Calu3 (cell line): Measurements from ENCODE around the gene MGA. TPM values are rescaled to one million over a fixed set of nuclear protein-coding genes. Genes with fewer than 3 reads are reported as not detected.

Experiments used
- BruUV-seq: library from RNA; stranded (reverse); fragments of 400-500 nt; replicated peaks from 2 replicates; lab custom pipeline; 2021; lab: Mats Ljungman, UMichigan
- CTCF ChIA-PET: fragments of 300-600 bp; sonication (Branson Sonifier 250); formaldehyde crosslinking; loops from one replicate; lab custom pipeline; 2022; ENCODE audit warnings: antibody characterized with exemption; lab: Charles Lee
- DNase-seq: peaks from one replicate; pipeline ENCODE4 v3.0.0; 2022
- H3K27ac Mint-ChIP-seq: one replicate; pipeline ENCODE4 v1.8.0; 2022; ENCODE audit warnings: mixed read lengths; ENCODE audit not compliant: unreplicated experiment
- H3K27me3 Mint-ChIP-seq: one replicate; pipeline ENCODE4 v1.8.0; 2022; ENCODE audit warnings: mixed read lengths; ENCODE audit not compliant: unreplicated experiment
- H3K36me3 Mint-ChIP-seq: one replicate; pipeline ENCODE4 v1.8.0; 2022; ENCODE audit warnings: mild to moderate bottlenecking, moderate library complexity, mixed read lengths; ENCODE audit not compliant: insufficient read depth, unreplicated experiment
- H3K4me1 Mint-ChIP-seq: one replicate; pipeline ENCODE4 v1.8.0; 2022; ENCODE audit warnings: mild to moderate bottlenecking, low read depth, mixed read lengths; ENCODE audit not compliant: unreplicated experiment
- H3K4me3 Mint-ChIP-seq: one replicate; pipeline ENCODE4 v1.8.0; 2022; ENCODE audit warnings: mild to moderate bottlenecking, low read depth, moderate library complexity, mixed read lengths; ENCODE audit not compliant: unreplicated experiment
- H3K9me3 Mint-ChIP-seq: one replicate; pipeline ENCODE4 v1.8.0; 2022; ENCODE audit warnings: low read depth, mixed read lengths; ENCODE audit not compliant: unreplicated experiment
- CTCF ChIP-seq: fragments of 200-600 bp; IDR thresholded peaks from one replicate; pipeline ENCODE4 v1.8.0; 2022; ENCODE audit warnings: antibody characterized with exemption; ENCODE audit not compliant: unreplicated experiment
- intact Hi-C: fragments of 100-400 bp; cut with micrococcal nuclease; formaldehyde crosslinking; loops from one replicate; pipeline ENCODE4 v1.10.0; 2022; ENCODE audit not compliant: unreplicated experiment
- total RNA-seq: library from RNA; stranded (reverse); gene quantifications from 2 replicates; pipeline ENCODE4 v1.2.3, GENCODE V29; 2022

Gene MGA
- total RNA-seq, 1 experiment from 2014 or later, result 26.4 TPM

- CTCF ChIA-PET, result no interaction called here
- intact Hi-C loops, result no loop called here
- no peak overlapping the region for H3K27ac Mint-ChIP-seq
- H3K4me3 Mint-ChIP-seq, result no peak overlapping the region
- no peaks in the 10 kb centered on the region for H3K4me1 Mint-ChIP-seq
- DNase-seq, result no peak
- TF ChIP-seq CTCF, result no peak
- no peaks in the 10 kb centered on the region for H3K9me3 Mint-ChIP-seq
- H3K27me3 Mint-ChIP-seq, result no peaks in the 10 kb centered on the region
- no TSS peak for BruUV-seq
- H3K36me3 Mint-ChIP-seq, result no peaks in the 10 kb centered on the region
These were observed 139.2 kb downstream of the MGA start for GRCh38 chr15:41799488-41799805.

GRCh38 chr15:41801185-41801584 lies 141.0 kb downstream of the MGA start:
- H3K4me1 Mint-ChIP-seq, result no peaks in the 10 kb centered on the region
- no TSS peak for BruUV-seq

GRCh38 chr15:41801850-41802455 lies 141.7 kb downstream of the MGA start:
- no peak overlapping the region for H3K27ac Mint-ChIP-seq
- H3K9me3 Mint-ChIP-seq, result no peaks in the 10 kb centered on the region
- no peaks in the 10 kb centered on the region for H3K4me1 Mint-ChIP-seq
- intact Hi-C loops, result no loop called here
- H3K36me3 Mint-ChIP-seq, result no peaks in the 10 kb centered on the region
- no peak for TF ChIP-seq CTCF
- no peaks in the 10 kb centered on the region for H3K27me3 Mint-ChIP-seq
- no TSS peak for BruUV-seq
- no peak for DNase-seq
- H3K4me3 Mint-ChIP-seq, result no peak overlapping the region
- CTCF ChIA-PET, result interaction anchor here (1.1 kb wide), 1 partner anchor 28 kb away, joined by 3 read pairs; the partner anchor contains the start of gene MAPKBP1

More at GRCh38 chr15:41801185-41801584, 141.0 kb downstream of the MGA start:
- no peak for DNase-seq
- intact Hi-C loops, result no loop called here
- no peaks in the 10 kb centered on the region for H3K36me3 Mint-ChIP-seq
- CTCF ChIA-PET, result no interaction called here
- H3K9me3 Mint-ChIP-seq, result no peaks in the 10 kb centered on the region
- no peaks in the 10 kb centered on the region for H3K27me3 Mint-ChIP-seq
- H3K27ac Mint-ChIP-seq, result no peak overlapping the region
- H3K4me3 Mint-ChIP-seq, result no peak overlapping the region
- no peak for TF ChIP-seq CTCF

- no peak for TF ChIP-seq CTCF
- BruUV-seq, result no TSS peak
- Mint-ChIP-seq H3K9me3 (no peaks in the 10 kb centered on the region), H3K4me1 (no peaks in the 10 kb centered on the region), H3K36me3 (no peaks in the 10 kb centered on the region), H3K4me3 (no peak overlapping the region), H3K27me3 (no peaks in the 10 kb centered on the region), H3K27ac (no peak overlapping the region)
- CTCF ChIA-PET, result no interaction called here
- DNase-seq, result no peak
- intact Hi-C loops, result no loop called here
These were observed 144.2 kb downstream of the MGA start for GRCh38 chr15:41804361-41804760.
